HTR-8/SVneo (cell line): ENCODE measurements around the gene SEMA5A.

Source experiments
- DNase-seq: peaks from one replicate; pipeline ENCODE4 v3.0.0; 2011; ENCODE audit warnings: low spot score, mixed read lengths; ENCODE audit not compliant: insufficient read length
- FAIRE-seq: peaks from 2 replicates; lab custom pipeline; 2011; peaks lifted over from hg19 to GRCh38; lab: Jason Lieb, UNC

SEMA5A gene, protein sequence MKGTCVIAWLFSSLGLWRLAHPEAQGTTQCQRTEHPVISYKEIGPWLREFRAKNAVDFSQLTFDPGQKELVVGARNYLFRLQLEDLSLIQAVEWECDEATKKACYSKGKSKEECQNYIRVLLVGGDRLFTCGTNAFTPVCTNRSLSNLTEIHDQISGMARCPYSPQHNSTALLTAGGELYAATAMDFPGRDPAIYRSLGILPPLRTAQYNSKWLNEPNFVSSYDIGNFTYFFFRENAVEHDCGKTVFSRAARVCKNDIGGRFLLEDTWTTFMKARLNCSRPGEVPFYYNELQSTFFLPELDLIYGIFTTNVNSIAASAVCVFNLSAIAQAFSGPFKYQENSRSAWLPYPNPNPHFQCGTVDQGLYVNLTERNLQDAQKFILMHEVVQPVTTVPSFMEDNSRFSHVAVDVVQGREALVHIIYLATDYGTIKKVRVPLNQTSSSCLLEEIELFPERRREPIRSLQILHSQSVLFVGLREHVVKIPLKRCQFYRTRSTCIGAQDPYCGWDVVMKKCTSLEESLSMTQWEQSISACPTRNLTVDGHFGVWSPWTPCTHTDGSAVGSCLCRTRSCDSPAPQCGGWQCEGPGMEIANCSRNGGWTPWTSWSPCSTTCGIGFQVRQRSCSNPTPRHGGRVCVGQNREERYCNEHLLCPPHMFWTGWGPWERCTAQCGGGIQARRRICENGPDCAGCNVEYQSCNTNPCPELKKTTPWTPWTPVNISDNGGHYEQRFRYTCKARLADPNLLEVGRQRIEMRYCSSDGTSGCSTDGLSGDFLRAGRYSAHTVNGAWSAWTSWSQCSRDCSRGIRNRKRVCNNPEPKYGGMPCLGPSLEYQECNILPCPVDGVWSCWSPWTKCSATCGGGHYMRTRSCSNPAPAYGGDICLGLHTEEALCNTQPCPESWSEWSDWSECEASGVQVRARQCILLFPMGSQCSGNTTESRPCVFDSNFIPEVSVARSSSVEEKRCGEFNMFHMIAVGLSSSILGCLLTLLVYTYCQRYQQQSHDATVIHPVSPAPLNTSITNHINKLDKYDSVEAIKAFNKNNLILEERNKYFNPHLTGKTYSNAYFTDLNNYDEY

DNA sequence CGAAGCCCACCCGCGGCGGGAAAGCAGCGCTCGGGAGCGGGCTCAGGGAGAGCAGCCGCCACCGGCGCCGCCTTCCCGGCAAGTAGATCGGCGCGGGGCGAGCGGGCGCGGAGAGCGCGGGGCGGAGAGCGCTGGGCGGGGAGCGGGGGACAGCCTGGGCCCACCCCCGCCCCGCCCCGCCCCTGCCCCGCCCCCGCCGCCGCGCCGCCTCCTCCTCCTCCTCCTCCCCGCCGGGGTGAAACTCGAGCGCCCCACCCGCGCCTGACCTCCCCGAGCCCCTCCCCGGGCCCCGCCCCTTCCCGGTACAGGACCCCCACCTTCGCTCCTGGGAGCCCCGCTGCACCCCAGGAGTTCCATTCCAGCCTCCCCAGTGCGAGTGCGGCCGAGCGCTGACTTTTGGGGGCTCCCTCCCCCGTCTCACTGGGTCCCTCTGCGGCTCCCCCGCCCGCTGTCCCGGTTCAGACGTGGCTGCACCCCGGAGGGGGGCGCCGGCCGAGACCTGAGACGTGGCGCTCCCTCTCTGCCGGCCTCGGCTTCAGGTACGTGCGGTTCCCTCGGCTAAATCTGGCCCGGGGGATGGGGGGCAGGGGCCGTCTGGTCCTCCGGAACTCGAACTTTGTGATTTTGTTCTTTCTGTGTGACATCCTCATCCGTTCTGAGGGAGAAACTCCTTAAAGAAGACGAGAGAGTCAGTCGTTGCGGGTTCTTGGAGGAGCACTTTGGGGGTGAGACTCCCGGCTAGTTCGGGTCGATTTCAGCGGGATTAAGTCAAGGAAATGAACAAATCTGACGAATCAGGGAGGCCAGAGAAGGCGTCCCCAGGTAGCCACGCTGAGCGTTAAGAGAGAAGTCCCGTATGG is at the start of gene SEMA5A:
SEMA5A (minus strand) TSS at position 84 of the 860 bp plus-strand sequence. CDS start 166,129 bp downstream, outside the sequence.
- DNase-seq = peak; percentile 62
- peak; percentile 80 for FAIRE-seq

DNA sequence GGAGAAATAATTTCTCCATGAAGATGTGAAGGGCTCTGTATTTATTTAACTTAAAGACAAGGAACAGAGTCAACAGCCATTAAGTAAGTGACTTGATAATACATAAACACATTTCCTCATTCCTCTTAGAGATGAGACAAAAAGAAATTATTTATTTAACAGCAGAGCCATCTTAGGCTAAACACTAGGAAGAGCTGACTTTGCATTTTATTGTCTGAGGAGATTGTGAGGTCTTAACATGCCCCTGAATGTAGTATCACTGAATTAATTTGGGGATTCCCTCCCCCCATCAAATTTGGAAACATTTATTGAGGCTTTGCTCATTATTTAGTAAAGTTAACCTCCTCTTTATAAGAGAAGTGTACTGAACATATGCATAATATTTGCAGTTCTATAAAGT is 49.0 kb upstream of the SEMA5A start:
- no peak for FAIRE-seq
- DNase-seq = no peak

DNA sequence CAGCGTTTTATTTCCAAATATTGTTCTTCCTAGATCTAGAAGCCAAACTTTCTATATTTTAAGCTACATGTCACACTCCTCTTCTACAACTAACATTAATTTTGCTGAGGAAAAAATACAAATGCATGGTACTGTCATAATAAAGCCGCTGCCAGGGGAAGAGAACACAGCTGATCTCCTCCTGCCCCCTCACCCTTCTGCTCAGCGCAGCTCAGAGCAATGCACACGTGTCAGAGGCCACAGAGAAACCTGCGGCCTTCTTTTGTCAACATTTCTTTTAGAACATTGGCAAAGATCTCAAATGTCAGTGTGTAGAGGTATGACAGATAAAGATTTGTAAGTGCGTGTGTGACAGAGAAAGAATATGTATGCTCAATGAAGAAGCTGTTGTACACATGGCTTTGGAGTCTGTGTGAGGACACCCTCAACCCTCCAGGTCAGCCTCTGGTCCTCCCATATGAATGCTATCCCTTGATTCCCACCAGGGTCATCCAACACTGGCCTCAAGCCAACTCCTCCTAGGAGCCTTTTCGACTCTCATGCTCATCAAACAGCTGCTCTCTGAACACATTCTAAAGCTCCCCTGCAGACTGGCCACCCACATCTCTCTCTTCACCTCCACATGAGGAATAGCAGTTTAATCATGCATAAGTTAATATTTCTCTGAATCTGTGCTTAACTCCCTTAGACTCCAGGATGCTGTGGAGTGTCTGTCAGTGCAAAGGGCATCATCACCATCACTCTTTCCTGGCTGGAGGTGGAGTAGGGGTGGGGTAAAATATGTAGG is 43.4 kb upstream of the SEMA5A start:
- DNase-seq (no peak), FAIRE-seq (no peak)

GRCh38 chr5:9588254-9588653 is 42.4 kb upstream of the SEMA5A start:
- no peak for FAIRE-seq
- no peak for DNase-seq

- DNase-seq (no peak), FAIRE-seq (no peak)
These were observed 41.3 kb upstream of the SEMA5A start for GRCh38 chr5:9587135-9587534.

DNA sequence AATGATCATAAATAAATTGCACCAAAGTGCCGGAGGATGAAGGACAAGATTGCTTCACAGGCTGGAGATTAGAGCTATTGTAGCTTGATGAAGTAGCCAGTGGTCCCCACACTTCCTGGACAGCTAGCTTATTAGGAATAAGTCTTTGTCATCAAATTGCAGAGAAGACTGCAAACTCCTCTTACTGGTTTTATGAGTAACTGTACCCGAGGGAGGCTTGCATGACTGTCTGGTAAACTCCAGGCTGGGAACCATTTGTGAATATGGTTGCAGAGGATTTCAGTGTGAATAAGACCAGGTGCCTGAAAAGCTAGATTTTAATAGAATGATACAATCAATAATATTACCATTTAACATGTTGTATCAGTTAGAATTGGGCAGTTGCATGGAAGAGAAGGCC is 36.5 kb upstream of the SEMA5A start:
- no peak for DNase-seq
- no peak for FAIRE-seq

- DNase-seq (no peak), FAIRE-seq (no peak)
These were observed 27.9 kb upstream of the SEMA5A start for GRCh38 chr5:9573796-9574195.

DNA sequence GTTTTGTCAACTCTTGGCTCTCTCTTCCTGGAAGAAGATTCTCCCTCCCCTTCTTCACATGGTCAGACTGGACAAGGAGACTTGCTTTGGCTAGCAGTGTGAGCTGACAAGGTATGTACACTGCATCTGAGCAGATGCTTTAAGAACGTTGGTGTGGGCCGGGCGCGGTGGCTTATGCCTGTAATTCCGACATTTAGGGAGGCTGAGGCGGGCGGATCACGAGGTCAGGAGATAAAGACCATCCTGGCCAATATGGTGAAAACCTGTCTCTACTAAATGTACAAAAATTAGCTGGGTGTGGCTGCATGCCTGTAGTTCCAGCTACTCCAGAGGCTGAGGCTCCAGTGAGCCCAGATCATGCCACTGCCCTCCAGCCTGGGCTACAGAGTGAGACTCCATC is 26.4 kb upstream of the SEMA5A start:
- no peak for FAIRE-seq
- DNase-seq = no peak

GRCh38 chr5:9570876-9571275 is 25.0 kb upstream of the SEMA5A start:
- DNase-seq = no peak
- no peak for FAIRE-seq

DNA sequence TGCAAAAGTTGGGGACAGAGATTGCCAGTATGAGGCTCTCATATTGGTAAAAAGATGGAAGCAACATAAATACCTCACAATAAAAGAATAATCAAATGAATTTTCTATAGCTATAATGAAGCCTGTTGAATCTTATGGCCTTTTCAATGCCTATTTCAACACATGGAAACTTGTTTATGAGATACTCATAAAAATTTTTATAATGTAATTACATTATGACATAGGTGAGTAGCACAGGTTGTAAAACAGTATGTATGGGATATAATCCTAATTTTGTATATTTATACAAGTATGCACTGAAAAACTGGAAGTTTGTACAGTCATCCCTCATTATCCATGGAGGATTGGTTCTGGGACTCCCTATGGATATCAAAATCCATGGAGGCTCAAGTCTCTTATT is 21.2 kb upstream of the SEMA5A start:
- FAIRE-seq (no peak), DNase-seq (no peak)

- no peak for DNase-seq
- no peak for FAIRE-seq
These were observed 18.9 kb upstream of the SEMA5A start for GRCh38 chr5:9564752-9565151.

DNA sequence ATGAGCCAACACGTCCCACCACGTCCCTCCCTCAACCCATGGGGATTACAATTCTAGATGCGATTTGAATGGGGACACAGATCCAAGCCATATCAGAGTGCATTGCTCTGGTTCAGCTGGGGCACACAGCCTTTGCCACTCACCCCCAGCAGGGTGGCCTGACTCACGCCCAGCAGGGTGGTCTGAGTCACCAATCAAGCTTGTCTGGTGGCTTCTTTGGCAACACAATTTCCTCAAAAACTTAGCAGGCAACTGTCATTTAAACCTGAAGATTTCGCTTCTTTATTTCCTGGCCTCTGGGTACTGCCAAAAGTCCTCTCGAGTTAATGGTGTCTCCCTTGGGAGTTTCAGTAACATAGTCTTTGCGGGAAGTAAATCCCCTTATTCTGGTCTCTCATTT is 16.3 kb upstream of the SEMA5A start:
- DNase-seq (no peak), FAIRE-seq (peak; percentile 28)

DNA sequence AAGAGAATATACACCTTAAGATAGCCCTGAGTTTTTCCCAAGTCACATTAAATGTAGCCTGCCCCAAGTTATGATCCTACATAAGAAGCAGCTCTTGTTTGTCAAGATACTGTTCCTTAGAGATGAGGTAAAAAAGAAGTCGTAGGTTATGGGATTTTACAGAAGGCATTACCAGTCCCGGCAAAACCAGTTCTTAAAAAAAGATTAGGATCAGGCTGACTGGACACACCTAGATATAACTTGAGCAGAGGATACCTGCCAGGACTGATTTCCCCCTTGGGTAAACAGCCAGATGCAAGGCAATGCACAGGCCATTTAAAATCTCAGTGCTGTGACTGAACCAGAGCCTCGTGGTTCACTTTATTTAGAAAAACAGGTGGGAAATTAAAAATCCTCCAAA is 14.1 kb upstream of the SEMA5A start:
- FAIRE-seq (no peak), DNase-seq (no peak)

DNA sequence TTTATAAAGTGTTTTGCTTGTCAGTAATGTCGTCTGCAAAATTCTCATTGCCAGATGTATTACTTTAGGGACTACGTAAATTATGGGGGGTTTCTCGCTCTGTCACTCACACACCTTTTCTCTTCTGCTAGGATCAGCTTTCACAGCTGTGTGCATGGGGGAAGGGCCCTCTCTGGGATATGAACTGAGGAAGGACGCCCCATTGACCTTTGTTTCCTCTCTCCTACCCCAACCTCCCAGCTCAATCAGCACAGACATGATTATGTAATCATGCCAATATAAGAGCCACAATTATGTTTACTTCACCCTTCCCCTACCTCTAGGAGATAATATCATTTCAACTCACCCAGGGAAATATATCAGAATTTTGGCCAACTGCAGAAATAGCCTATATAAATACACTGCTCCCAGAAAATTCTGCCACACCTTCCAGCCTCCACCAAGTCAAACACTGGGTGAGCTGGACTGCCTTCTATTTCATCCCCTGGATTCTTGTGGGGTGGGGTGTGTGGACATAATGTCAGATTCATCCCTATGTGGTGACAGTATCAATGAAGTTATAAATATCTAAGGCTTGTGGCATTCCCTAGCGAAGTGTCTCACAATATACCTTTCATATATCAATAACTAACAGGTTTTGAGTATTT is 12.6 kb upstream of the SEMA5A start:
- peak; percentile 46 for FAIRE-seq
- DNase-seq = no peak

GRCh38 chr5:9557696-9558095 is 11.8 kb upstream of the SEMA5A start:
- DNase-seq = peak; percentile 72
- FAIRE-seq = no peak

DNA sequence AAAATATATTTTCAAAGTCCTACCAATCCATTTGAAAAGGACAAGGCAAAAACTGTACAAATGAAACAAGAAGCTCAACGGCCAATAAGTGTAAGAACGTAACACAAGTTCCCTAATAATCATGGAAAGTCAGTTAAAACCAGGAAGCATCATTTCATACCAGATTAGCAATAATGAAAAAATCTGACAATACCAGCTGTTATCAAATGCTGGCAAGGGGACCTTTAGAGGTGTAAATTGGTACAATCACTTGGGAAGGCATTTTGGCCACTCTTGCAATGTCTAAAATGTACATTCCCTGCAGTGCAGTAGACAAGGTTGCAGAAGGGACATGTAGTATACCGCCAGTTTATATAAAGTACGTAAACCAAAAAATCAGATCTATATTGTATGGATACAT is 10.1 kb upstream of the SEMA5A start:
- FAIRE-seq = peak; percentile 20
- DNase-seq = no peak

DNA sequence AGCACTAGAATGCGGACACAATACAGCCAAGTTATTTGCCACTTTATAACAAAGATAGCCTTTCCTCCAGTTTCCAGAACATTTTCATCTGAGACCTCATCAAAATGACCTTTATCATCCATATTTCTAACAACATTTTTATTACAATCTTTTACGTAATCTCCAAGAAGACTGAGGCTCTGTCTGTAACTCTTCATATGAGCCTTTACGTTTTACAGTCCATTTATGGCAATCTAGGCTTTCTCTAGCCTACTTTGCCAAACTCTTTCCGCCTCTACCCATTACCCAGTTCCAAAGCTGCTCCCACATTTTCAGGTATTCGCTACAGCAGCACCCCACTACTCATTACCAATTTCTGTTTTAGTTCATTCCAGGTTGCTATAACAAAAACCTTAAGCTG is 8.2 kb upstream of the SEMA5A start:
- DNase-seq (no peak), FAIRE-seq (no peak)

- DNase-seq = no peak
- no peak for FAIRE-seq
These were observed 7.7 kb upstream of the SEMA5A start for GRCh38 chr5:9553561-9553960.
